AG04449 (cell line): ENCODE measurements around the gene ALCAM.

ENCODE experiments used
- CTCF ChIA-PET: fragments of 350-600 bp; formaldehyde crosslinking; extraction: SDS; loops from one replicate; lab custom pipeline; 2021; ENCODE audit warnings: antibody characterized with exemption; lab: Yijun Ruan, JAX
- POLR2A ChIA-PET: fragments of 400-600, 350-600 bp; formaldehyde crosslinking; extraction: SDS; loops from one replicate; lab custom pipeline; 2020; ENCODE audit warnings: antibody characterized with exemption, inconsistent platforms; lab: Yijun Ruan, JAX
- DNase-seq: peaks from one replicate; pipeline ENCODE4 v3.0.0-alpha.2; 2010; ENCODE audit warnings: low read depth, low spot score
- H3K4me3 ChIP-seq: 2 replicates; pipeline ENCODE4 v1.5.1; 2011; ENCODE audit warnings: low read depth, mild to moderate bottlenecking, control low read depth, low read length
- TF ChIP-seq, protein P1 (sequence below): IDR thresholded peaks from one replicate; pipeline ENCODE4 v1.5.1; 2011; ENCODE audit warnings: mild to moderate bottlenecking, moderate library complexity, low read length, control low read depth, inconsistent platforms; ENCODE audit not compliant: insufficient read depth; ENCODE audit errors: missing control alignments

ALCAM gene

DNA sequence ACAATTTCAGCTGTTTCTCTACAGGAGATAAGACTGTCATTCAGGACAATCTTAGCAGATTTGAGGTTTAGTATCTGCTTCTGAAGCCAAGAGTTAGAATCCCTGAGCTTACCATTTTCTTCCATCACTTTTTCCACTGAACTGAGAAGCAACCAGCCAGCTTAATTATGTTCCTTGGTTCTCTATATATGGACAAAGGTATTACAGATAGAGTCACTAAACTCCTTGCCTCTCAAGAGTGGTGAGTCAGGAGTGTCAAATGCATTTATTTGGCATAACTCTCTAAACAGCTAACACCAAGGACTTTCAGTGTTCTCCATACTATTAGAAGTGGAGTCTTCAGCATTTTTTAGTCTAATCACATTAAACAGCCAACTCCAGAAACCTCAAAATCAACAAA lies 239.3 kb downstream of the ALCAM start:
- TF ChIP-seq, protein P1, sequence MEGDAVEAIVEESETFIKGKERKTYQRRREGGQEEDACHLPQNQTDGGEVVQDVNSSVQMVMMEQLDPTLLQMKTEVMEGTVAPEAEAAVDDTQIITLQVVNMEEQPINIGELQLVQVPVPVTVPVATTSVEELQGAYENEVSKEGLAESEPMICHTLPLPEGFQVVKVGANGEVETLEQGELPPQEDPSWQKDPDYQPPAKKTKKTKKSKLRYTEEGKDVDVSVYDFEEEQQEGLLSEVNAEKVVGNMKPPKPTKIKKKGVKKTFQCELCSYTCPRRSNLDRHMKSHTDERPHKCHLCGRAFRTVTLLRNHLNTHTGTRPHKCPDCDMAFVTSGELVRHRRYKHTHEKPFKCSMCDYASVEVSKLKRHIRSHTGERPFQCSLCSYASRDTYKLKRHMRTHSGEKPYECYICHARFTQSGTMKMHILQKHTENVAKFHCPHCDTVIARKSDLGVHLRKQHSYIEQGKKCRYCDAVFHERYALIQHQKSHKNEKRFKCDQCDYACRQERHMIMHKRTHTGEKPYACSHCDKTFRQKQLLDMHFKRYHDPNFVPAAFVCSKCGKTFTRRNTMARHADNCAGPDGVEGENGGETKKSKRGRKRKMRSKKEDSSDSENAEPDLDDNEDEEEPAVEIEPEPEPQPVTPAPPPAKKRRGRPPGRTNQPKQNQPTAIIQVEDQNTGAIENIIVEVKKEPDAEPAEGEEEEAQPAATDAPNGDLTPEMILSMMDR = no peak
- ChIA-PET POLR2A (no interaction called here), CTCF (no interaction called here)
- no peak overlapping the region for H3K4me3 ChIP-seq
- peak; percentile 67 for DNase-seq

DNA sequence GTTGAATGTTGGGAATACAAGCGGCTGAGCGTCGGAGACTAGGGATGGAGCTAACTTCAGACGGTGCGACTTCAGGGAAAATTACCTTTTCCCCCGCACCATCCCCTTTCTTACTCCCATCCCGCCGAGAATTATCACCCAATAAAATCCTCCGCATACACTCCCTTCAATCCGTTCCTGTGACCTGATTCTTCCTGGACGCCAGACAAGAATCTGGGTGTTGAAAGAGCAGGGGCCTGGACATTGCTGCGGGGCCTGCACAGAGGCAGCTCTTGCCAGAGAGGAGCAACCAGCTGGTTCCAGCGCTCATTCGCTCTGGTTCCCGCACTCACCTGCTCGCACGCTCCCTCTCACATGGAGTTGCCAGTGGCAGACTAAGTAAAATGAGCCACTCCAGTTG lies 241.9 kb downstream of the ALCAM start:
- TF ChIP-seq, protein P1 = no peak
- ChIA-PET POLR2A (no interaction called here), CTCF (no interaction called here)
- DNase-seq = no peak
- H3K4me3 ChIP-seq = no peak overlapping the region

DNA sequence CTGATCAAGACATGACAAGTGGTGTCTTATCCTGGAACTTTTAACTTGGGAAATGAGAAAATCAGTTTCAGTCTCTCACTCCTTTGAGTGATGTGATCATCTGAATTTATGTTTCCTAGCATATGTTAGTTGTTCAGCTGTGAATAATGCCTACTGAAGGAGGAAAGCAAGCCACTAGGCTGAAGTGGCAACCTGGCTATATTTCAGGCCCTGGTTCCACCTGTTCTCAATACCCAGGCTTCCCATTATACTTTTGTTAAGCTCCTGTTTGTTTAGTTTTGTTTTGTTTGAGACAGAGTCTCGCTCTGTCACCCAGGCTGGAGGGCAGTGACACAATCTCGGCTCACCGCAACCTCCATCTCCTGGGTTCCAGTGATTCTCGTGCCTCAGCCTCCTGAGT lies 243.8 kb downstream of the ALCAM start:
- DNase-seq = no peak
- CTCF ChIA-PET = no interaction called here

DNA sequence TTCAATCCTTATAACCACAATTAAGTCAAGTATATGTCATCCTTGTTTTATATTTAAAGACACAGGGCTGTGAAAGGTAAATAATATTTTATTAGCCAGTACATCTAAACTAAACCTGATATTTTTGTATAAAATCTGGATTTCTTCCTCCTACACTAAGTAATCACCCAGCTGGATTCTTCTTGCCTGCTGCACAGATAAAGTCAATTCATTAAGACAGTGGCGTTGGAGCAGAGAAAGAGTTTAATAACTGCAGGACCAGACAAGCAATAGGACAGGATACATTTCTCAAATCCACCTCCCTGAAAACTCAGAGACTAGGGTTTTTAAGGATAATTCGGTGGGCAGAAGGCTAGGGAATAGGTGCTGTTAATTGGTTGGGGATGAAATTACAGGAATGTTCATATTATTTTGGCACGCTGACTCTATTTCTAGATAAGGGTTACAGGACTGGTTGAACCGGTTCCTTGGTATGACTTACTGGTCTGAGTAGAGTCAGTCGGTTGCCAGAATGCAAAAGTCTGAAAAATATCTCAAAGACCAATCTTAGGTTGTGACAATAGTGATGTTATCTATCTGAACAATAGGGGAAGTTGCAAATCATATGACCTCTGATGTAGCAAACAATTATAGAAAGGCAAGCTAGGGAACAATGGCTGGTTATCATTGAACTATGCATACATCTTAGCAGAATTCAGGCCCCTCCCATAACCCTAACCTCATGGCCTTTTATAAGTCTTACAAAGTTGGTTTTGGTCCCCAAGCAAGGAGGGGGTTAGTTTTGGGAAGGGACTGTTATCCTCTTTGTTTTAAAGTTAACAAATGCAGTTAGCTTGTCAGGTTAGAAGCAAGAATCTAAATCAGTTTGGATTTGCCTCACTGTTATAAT lies 244.8 kb downstream of the ALCAM start:
- H3K4me3 ChIP-seq = no peak overlapping the region
- ChIA-PET CTCF (no interaction called here), POLR2A (no interaction called here)
- DNase-seq = no peak
- TF ChIP-seq, protein P1 = no peak

More for the DNA sequence above, 243.8 kb downstream of the ALCAM start:
- TF ChIP-seq, protein P1 = no peak
- POLR2A ChIA-PET = no interaction called here
- no peak overlapping the region for H3K4me3 ChIP-seq

DNA sequence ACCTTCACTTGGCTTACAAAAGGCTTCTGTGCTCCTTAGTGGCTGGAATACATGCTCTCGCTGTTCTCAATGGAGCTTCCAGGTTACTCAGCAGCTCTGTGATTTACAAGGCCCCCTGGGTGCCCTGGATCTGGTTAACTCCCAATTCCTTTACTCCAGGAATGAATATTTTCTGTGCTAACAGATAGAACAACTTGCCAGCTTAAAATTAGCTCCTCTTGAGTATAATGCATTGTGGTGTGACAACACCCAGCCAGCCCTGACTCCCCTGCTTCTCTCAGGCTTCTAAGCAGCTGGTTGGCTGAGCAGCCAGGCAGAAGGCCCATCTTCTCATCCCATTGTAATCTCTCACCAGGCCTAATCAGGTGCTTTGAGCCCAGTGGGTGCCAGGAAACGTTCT lies 246.4 kb downstream of the ALCAM start:
- POLR2A ChIA-PET = no interaction called here
- H3K4me3 ChIP-seq = no peak overlapping the region
- DNase-seq = no peak
- TF ChIP-seq, protein P1 = no peak
- CTCF ChIA-PET = no interaction called here

DNA sequence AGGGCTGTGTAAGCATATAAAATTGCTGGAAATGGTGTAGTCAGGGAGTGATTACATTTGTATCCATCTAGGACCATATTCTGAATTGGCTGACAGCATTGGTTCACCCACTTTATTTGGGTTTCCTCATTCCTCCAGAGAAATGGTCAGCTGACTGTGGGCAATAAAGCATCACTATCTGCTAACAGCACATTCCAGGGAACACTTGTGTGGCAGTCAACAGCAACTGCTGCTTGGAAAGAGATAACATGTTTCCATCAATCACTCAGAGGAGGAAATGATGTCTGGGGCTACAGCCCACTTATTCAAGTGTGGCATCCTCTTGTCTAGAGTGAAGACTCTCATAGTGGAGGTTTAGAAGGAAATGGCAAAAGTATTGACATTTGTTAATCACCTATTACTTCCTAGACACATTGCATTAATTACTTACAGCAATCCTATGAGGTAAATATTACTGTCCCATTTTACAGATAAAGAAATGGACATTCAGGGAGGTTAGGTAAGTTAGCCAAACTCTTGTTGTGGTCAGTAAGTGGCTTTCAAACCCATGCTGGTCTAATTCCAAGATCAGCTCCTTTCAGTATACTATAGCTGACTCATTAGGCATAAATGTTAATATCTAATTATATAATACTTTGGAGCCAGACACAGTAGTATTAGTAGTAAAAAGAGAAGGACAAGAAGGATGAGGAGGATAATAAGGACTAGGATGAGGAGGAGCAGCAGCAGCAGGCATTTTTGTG lies 247.8 kb downstream of the ALCAM start:
- no peak overlapping the region for H3K4me3 ChIP-seq
- TF ChIP-seq, protein P1 = no peak
- CTCF ChIA-PET = no interaction called here
- POLR2A ChIA-PET = no interaction called here
- no peak for DNase-seq
